Measurements from ENCODE around the gene CD300LD. TPM values are rescaled to one million over a fixed set of nuclear protein-coding genes. Genes with fewer than 3 reads are reported as not detected.
"Not testable (repeated sequence)": the region's sequence is repeated elsewhere in the genome, so short reads cannot be mapped to it uniquely, and the experiment has no call there.

The CD300LD gene
- total RNA-seq, 1 donor from 2014 or later = not detected

DNA sequence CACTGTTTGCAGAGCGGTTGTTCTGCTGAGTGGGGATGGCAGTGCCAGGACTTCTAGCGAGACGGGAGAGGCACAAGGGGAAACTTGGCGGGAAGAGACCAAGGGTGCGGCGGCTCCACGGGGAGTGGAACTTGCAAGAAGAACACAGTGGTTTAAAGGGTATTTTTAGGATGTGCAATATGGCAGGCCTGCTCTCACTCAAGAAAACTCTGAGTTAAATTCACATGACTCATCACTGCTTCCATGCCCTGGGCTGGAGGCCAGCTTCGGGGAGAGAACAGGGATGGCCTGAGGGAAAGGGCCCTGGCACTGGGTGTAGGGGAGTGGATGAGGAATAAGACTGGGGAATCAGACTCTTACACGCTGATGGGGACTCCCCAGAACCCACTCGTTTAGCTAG lies 13.3 kb upstream of the CD300LD start:
- DNase-seq = peak; percentile 14

DNA sequence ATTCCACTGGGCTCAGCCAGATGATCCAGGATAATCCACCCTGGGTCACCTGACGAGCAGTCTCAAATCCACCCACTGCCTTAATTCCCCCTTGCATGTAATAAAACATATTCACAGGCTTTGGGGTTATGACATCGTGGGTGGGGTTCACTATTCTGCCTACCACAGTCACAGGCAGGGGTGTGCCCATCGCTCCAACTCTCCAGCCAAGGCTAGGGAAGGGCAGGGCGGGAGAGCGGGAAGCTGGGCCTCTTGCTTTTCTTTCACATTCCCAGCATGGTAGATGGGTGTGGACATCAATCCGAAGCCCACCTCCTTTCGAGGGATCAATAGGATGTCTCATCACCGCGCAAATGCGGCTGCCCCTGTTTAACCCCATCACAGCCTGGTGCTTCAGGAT lies 12.7 kb upstream of the CD300LD start:
- DNase-seq = no peak

DNA sequence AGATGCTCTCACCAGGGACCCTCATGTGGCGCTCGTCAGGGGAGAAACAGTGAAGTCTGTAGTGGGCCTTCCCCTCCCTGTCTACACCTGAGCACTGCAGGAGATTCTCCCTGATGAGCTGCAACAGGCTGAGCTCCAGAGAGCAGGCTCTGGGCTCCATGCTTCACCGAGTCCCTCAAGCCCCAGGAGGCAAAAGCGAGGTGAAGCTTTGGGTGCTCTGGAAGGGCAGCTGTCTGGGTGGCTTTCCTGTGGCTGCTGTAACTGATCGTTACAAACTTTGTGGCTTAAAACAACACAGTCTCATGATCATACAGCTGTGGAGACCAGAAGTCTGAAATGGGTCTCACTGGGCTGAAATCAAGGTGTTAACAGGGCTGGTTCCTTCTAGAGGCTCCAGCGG lies 12.1 kb upstream of the CD300LD start:
- DNase-seq = no peak

DNA sequence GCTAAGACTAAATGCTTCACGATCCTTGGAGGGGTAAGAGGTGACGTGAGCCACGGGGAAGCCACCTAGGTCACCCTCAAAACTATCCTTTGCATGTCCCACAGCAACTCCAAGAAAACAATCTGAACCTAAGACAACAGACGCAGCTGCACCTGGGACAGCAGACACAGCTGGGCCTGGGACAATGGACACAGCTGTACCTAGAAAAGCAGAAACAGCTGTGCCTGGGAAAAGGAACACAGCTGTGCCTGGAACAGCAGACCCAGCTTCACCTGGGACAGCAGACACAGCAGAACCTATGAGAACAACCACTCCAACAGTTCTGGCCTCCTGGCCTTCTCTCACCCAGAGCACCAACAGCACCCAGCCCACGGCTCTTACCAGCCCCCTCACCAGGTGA lies 11.7 kb upstream of the CD300LD start:
- no peak for DNase-seq

- DNase-seq = no peak
Measured at GRCh38 chr17:74603037-74603635, 11.1 kb upstream of the CD300LD start.

DNA sequence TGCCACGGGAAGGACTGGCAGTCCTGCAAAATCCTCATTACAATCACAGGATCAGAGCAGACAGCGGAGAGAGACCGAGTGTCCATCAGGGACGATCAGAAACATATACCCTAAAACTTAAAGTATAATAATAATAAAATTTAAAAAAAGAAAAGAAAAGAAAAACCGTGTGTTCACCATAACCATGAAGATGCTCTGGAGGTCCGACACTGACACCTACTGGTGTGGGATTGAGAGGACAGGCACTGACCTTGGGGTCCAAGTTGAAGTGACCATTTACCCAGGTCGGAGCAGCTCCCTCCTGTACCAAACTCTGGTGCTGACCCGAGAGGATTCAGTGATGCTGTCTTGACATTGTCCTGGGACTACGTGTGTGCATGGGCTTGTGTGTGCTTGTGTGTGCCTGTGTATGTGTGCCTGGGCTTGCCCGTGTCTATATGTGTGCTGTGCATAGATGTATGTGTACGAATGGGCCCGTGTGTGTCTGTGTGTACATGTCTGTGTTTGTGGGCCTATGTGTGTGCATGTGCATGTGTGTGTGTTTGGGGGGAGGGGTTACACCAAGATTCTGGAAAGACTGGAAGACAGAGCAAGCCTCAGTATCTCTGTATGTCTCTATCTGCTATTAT lies 10.0 kb upstream of the CD300LD start:
- peak; percentile 56 for DNase-seq

DNA sequence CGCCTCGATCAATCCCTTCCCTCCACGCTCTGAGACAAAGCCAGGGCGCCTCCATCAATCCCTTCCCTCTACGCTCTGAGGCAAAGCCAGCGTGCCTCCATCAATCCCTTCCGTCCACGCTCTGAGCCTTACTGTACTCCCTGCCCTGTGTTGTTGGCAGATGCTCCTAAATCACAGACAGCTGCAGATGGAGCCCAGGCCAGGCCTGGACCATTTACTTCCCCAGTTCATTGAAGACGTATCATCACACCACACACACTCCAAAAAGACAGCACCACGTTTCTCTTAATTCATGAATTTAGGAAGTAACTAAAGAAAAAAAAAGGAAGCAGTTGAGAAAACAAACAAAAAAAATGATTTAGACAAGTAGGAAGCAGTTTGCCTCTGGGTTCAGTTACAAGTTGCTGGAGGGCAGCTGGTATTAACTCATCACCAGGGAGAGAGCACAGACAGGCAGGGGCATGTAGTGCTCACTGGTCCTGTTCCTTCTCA lies 7.4 kb upstream of the CD300LD start:
- DNase-seq = no peak

GRCh38 chr17:74599023-74599399 lies 6.9 kb upstream of the CD300LD start:
- DNase-seq = no peak

GRCh38 chr17:74598346-74599022 lies 6.4 kb upstream of the CD300LD start:
- DNase-seq = no peak

GRCh38 chr17:74597069-74597790 lies 5.1 kb upstream of the CD300LD start:
- no peak for DNase-seq

DNA sequence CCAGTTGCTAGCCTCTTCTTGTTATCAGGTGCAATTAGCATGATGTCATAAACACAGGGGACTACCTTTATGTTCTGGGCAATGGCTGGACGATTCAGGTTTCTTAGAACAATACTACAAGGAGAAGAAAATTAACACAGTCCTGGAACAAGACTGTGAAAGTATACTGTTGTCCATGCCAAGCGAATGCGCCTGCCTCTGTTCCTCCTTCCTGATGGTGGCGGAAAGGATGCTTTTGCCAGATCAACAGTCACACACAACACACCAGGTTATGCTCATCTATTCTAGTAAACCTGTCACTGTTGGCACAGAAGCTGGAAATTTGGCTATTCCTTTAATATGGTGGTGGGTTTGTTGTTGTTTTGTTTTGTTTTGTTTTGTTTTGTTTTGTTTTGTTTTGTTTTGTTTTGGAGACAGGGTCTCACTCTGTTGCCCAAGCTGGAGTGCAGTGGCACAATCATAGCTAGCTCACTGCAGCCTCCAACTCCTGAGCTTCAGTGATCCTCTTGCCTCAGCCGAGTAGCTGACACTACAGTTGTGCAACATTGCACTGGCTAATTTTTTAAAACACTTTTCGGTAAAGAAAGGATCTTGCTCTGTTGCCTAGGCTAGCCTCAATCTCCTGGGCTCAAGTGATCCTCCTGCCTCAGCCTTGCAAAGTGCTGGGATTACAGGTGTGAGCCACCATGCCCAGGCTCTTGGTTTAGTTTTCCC lies 3.1 kb upstream of the CD300LD start:
- DNase-seq = no peak

GRCh38 chr17:74591503-74591902 lies 580 bp downstream of the CD300LD start:
- DNase-seq = no peak

DNA sequence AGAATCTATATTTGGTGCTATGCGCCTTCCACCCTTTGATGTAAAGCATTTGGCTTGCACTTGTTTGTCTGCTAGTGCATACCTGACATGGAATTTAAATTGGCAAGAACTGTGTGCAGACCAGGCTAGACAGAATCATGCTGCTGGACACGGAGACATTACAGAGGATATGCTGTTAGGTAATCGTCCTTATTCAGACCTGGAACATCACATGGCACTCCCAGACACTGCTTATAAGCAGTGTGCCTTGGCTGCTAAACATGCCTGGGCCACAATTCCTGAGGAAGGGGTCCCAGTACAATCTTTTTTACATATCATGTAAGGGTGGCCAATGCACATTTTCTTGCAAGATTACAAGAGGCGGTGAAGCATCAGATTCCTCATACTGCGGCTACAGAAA lies 6.4 kb downstream of the CD300LD start:
- DNase-seq = no peak

GRCh38 chr17:74584292-74585060 lies 7.6 kb downstream of the CD300LD start:
- no peak for DNase-seq

- DNase-seq = no peak
Measured at GRCh38 chr17:74582633-74583032, 9.4 kb downstream of the CD300LD start.

- no peak for DNase-seq
Measured at GRCh38 chr17:74579900-74580299, 12.2 kb downstream of the CD300LD start.

DNA sequence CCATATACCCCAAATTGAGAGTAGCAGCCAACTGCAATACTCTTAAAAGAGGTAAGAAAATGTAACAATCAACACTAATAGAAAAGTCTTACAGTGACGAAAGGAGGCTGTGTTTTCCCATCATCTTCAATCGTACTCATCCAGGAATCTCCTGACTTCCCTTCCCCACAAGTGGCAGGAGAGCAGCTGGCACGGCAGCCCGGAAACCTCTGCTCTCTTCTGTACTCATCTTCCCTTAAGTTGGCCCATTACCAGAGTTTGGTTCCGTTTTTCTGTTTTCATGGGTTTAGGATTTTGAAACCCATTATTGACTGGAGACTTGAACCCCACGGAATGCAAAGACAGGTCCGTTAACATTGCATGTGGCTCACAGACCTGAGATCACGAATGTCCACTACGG lies 13.1 kb downstream of the CD300LD start:
- no peak for DNase-seq

GRCh38 chr17:74574489-74575142 lies 17.5 kb downstream of the CD300LD start:
- no peak for DNase-seq

GRCh38 chr17:74573635-74574034 lies 18.4 kb downstream of the CD300LD start:
- DNase-seq = not testable (repeated sequence)

DNA sequence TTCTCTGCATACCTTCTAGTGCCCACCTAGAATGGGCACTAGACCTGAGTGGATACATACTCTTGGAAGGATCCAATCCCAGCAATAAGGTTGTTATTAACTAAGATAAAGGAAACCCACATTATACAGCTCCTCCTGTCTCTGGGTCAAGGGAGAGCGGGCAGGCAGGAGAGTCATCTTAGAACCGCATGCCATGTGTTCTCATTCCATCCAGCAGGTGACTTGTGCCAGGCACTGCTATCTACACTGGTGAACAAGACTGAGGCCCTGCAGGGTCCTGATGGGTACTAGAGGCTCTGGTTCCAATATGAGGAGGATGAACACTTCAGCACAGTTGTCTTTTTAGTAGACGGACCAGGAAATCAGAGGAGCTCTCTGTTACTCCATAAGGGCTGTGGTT lies 18.9 kb downstream of the CD300LD start:
- DNase-seq = no peak

- DNase-seq = no peak
Measured at GRCh38 chr17:74571621-74572270, 20.3 kb downstream of the CD300LD start.
